Ishikawa (cell line): ENCODE data around the gene M1AP.

ENCODE experiments used
- RAD21 ChIP-seq: IDR thresholded peaks from 2 replicates; pipeline ENCODE4 v1.6.1; 2012; ENCODE audit warnings: low read depth
- TCF12 ChIP-seq: IDR thresholded peaks from 2 replicates; pipeline ENCODE4 v1.6.1; 2012; ENCODE audit warnings: low read depth
- TEAD4 ChIP-seq: IDR thresholded peaks from 2 replicates; pipeline ENCODE4 v1.6.1; 2012
- YY1 ChIP-seq: IDR thresholded peaks from 2 replicates; pipeline ENCODE4 v1.6.1; 2012; ENCODE audit warnings: low read depth
- TF ChIP-seq, protein P1 (sequence below): IDR thresholded peaks from 2 replicates; pipeline ENCODE4 v1.6.1; 2012; ENCODE audit warnings: low read depth, mild to moderate bottlenecking

DNA sequence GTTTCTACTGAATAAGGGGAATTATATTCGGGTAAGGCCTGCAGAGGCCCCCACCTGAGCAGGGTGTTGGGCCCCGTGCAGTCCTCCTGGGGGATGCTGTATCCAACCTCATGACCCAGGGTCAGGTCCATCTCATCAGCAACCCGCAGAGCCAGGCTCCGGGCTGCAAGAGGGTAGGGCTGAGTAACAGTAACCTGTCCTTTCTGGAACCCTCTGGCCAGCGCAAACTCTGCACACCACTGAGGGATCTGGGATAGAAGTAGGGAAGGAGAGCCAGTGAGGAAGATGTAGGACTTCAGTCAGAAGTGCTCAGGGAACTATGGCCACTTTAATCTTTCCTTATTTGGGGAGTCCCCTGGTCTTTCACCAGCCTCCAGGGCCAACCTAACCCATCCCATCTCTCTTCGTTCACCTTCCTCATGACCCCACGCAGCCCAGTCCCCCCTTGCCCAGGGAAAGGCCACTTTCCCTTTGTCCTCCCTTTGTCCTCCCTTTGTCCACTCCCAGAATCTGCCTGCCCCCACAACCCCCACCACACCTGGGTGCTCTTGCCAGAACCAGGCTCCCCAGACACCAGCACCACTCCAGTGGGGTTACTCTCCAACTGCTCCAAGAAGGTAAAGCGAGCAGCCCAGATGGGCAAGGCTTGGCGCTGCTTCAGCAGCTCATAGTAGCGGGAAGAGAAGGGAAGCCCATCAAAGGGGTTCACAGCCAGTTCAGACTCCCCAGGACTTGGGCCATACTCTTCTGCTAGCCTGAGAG lies 123.0 kb downstream of the M1AP start:
- TF ChIP-seq TCF12 (no peak), RAD21 (no peak), TEAD4 (no peak), YY1 (no peak)
- TF ChIP-seq, protein P1, sequence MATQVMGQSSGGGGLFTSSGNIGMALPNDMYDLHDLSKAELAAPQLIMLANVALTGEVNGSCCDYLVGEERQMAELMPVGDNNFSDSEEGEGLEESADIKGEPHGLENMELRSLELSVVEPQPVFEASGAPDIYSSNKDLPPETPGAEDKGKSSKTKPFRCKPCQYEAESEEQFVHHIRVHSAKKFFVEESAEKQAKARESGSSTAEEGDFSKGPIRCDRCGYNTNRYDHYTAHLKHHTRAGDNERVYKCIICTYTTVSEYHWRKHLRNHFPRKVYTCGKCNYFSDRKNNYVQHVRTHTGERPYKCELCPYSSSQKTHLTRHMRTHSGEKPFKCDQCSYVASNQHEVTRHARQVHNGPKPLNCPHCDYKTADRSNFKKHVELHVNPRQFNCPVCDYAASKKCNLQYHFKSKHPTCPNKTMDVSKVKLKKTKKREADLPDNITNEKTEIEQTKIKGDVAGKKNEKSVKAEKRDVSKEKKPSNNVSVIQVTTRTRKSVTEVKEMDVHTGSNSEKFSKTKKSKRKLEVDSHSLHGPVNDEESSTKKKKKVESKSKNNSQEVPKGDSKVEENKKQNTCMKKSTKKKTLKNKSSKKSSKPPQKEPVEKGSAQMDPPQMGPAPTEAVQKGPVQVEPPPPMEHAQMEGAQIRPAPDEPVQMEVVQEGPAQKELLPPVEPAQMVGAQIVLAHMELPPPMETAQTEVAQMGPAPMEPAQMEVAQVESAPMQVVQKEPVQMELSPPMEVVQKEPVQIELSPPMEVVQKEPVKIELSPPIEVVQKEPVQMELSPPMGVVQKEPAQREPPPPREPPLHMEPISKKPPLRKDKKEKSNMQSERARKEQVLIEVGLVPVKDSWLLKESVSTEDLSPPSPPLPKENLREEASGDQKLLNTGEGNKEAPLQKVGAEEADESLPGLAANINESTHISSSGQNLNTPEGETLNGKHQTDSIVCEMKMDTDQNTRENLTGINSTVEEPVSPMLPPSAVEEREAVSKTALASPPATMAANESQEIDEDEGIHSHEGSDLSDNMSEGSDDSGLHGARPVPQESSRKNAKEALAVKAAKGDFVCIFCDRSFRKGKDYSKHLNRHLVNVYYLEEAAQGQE: no peak
